ENCODE data around the gene CDK11B.
"Not testable (repeated sequence)": the region's sequence is repeated elsewhere in the genome, so short reads cannot be mapped to it uniquely, and the experiment has no call there.

The CDK11B gene

GRCh38 chr1:1599030-1599934, 59.5 kb downstream of the CDK11B start:
- DNase-seq (ENCODE audit: low spot score), result peak; percentile 56

GRCh38 chr1:1598720-1599029, 60.1 kb downstream of the CDK11B start:
- no peak for DNase-seq (ENCODE audit: low spot score)

GRCh38 chr1:1598051-1598719, 60.6 kb downstream of the CDK11B start:
- no peak for DNase-seq (ENCODE audit: low spot score)

- peak; percentile 54 for DNase-seq (ENCODE audit: low spot score)
These were observed 61.4 kb downstream of the CDK11B start for GRCh38 chr1:1597275-1597930.

GRCh38 chr1:1596493-1597274, 62.1 kb downstream of the CDK11B start:
- DNase-seq (ENCODE audit: low spot score), result no peak

- DNase-seq (ENCODE audit: low spot score), result not testable (repeated sequence)
These were observed 63.5 kb downstream of the CDK11B start for GRCh38 chr1:1595341-1595740.

- DNase-seq (ENCODE audit: low spot score), result no peak
These were observed 64.1 kb downstream of the CDK11B start for GRCh38 chr1:1594602-1595260.

GRCh38 chr1:1593834-1594601, 64.8 kb downstream of the CDK11B start:
- no peak for DNase-seq (ENCODE audit: low spot score)

GRCh38 chr1:1591452-1591851, 67.4 kb downstream of the CDK11B start:
- DNase-seq (ENCODE audit: low spot score), result no peak

Measured in germinal center (tissue), 1 donor.